ENCODE data around the gene GFI1. TPM values are rescaled to one million over a fixed set of nuclear protein-coding genes. Genes with fewer than 3 reads are reported as not detected.

Gene GFI1
- total and polyA plus RNA-seq, 2 of the 8 experiments (the other 6 are each of a cell fraction or from before 2014, with no cell fraction given), result 0.08 to 0.17 TPM

GRCh38 chr1:92504291-92505014 lies 17.7 kb upstream of the GFI1 start (continued):
- TF ChIP-seq ATF2 (IDR thresholded peaks at IDR 0.05; ENCODE audit: low read length), result no peak
- TF ChIP-seq TCF12 (IDR thresholded peaks at IDR 0.05; ENCODE audit: low read depth, low read length), result no peak

Data from H1 (cell line).